WI38 (cell line): ENCODE results near the gene MBP.

Source experiments
- H3K4me3 ChIP-seq: 2 replicates; pipeline ENCODE4 v1.5.1; 2011; ENCODE audit warnings: low read depth, mild to moderate bottlenecking, control low read depth, low read length
- CTCF ChIP-seq: IDR thresholded peaks from 2 replicates; pipeline ENCODE4 v1.5.1; 2012; ENCODE audit warnings: low read depth, mild to moderate bottlenecking, control low read depth, low read length

MBP gene

GRCh38 chr18:77101410-77102258, 30.9 kb downstream of the MBP start:
- no peak for TF ChIP-seq CTCF
- H3K4me3 ChIP-seq = peak overlapping the region; percentile 33

GRCh38 chr18:77100751-77101355, 31.7 kb downstream of the MBP start:
- peak overlapping the region; percentile 33 for H3K4me3 ChIP-seq
- TF ChIP-seq CTCF = no peak

- TF ChIP-seq CTCF = no peak
- no peak overlapping the region for H3K4me3 ChIP-seq
Measured at GRCh38 chr18:77099485-77100370, 32.9 kb downstream of the MBP start.

GRCh38 chr18:77098538-77099174, 33.9 kb downstream of the MBP start:
- no peak for TF ChIP-seq CTCF
- H3K4me3 ChIP-seq = peak overlapping the region; percentile 39

GRCh38 chr18:77098029-77098428, 34.6 kb downstream of the MBP start:
- H3K4me3 ChIP-seq = peak overlapping the region; percentile 39
- TF ChIP-seq CTCF = no peak

GRCh38 chr18:77096936-77097886, 35.4 kb downstream of the MBP start:
- TF ChIP-seq CTCF = no peak
- H3K4me3 ChIP-seq = no peak overlapping the region
